Mesenchymal stem cell (in vitro differentiated cells and primary cell): ENCODE results near the gene ZNF469.

Source experiments
- DNase-seq: peaks from one replicate; pipeline ENCODE4 v3.0.0-alpha.2; 2013
- H2AFZ ChIP-seq: one replicate; pipeline ENCODE4 v1.6.1; 2013; ENCODE audit warnings: low read depth, mild to moderate bottlenecking, control low read depth, inconsistent platforms, low read length, moderate library complexity
- H2AK5ac ChIP-seq: 2 replicates; pipeline ENCODE4 v1.6.1; 2013; ENCODE audit warnings: low read length, moderate library complexity, mild to moderate bottlenecking, inconsistent platforms; ENCODE audit not compliant: severe bottlenecking
- H2BK120ac ChIP-seq: one replicate; pipeline ENCODE4 v1.6.1; 2013; ENCODE audit warnings: low read depth, mild to moderate bottlenecking, inconsistent platforms, low read length, moderate library complexity
- H2BK12ac ChIP-seq, 2 experiments: one replicate each; pipeline ENCODE4 v1.6.1; 2013; ENCODE audit warnings: inconsistent platforms in 2 of 2, low read length in 2 of 2, mild to moderate bottlenecking in 2 of 2, moderate library complexity in 2 of 2, control low read depth in 1 of 2
- H2BK15ac ChIP-seq: one replicate; pipeline ENCODE4 v1.6.1; 2013; ENCODE audit warnings: mild to moderate bottlenecking, low read depth, inconsistent platforms; ENCODE audit not compliant: poor library complexity, severe bottlenecking
- H2BK5ac ChIP-seq: 2 replicates; pipeline ENCODE4 v1.6.1; 2013; ENCODE audit warnings: low read depth, mild to moderate bottlenecking, low read length, control low read depth, inconsistent platforms; ENCODE audit not compliant: poor library complexity, severe bottlenecking
- H3K14ac ChIP-seq, 2 experiments: one replicate each; pipeline ENCODE4 v1.6.1; 2013; ENCODE audit warnings: inconsistent platforms in 2 of 2, low read length in 2 of 2, control low read depth in 1 of 2, mild to moderate bottlenecking in 1 of 2, moderate library complexity in 1 of 2
- H3K18ac ChIP-seq, 2 experiments: one replicate each; pipeline ENCODE4 v1.6.1; 2013; ENCODE audit warnings: inconsistent platforms in 2 of 2, low read length in 2 of 2, control low read depth in 1 of 2, low read depth in 1 of 2, mild to moderate bottlenecking in 1 of 2
- H3K23ac ChIP-seq, 2 experiments: one replicate each; pipeline ENCODE4 v1.6.1; 2013; ENCODE audit warnings: inconsistent platforms in 2 of 2, low read length in 2 of 2, mild to moderate bottlenecking in 2 of 2, moderate library complexity in 2 of 2, control low read depth in 1 of 2
- H3K27ac ChIP-seq: 2 replicates; pipeline ENCODE4 v1.5.1; 2013; ENCODE audit warnings: mild to moderate bottlenecking, moderate library complexity, low read length, control low read depth, inconsistent platforms; ENCODE audit not compliant: poor library complexity, severe bottlenecking
- H3K27me3 ChIP-seq, 2 experiments: 2 replicates each; pipeline versions ENCODE4 v1.6.1 to v1.7.0; 2013; ENCODE audit warnings: low read length in 2 of 2, mild to moderate bottlenecking in 2 of 2, moderate library complexity in 2 of 2, control low read depth in 1 of 2, inconsistent platforms in 1 of 2; ENCODE audit not compliant: control insufficient read depth in 1 of 2, insufficient read depth in 1 of 2
- H3K36me3 ChIP-seq, 2 experiments: 2 replicates each; pipeline versions ENCODE4 v1.6.1 to v1.7.0; 2013; ENCODE audit warnings: low read length in 2 of 2, control low read depth in 1 of 2, inconsistent platforms in 1 of 2, low read depth in 1 of 2, mild to moderate bottlenecking in 1 of 2; ENCODE audit not compliant: insufficient read depth in 2 of 2, control insufficient read depth in 1 of 2
- H3K4ac ChIP-seq, 2 experiments: one replicate each; pipeline ENCODE4 v1.6.1; 2013; ENCODE audit warnings: inconsistent platforms in 2 of 2, low read length in 2 of 2, mild to moderate bottlenecking in 2 of 2, moderate library complexity in 2 of 2, control low read depth in 1 of 2, low read depth in 1 of 2
- H3K4me1 ChIP-seq: 2 replicates; pipeline ENCODE4 v1.6.1; 2013; ENCODE audit warnings: low read depth, low read length, control low read depth; ENCODE audit not compliant: control insufficient read depth, insufficient read depth
- H3K4me2 ChIP-seq: 2 replicates; pipeline ENCODE4 v1.6.1; 2013; ENCODE audit warnings: low read length, mild to moderate bottlenecking, inconsistent platforms; ENCODE audit not compliant: poor library complexity, severe bottlenecking
- H3K4me3 ChIP-seq, 2 experiments: 2 replicates each; pipeline versions ENCODE4 v1.5.1 to v1.7.0; 2013; ENCODE audit warnings: low read length in 2 of 2, mild to moderate bottlenecking in 2 of 2, control low read depth in 1 of 2, low read depth in 1 of 2; ENCODE audit not compliant: insufficient read depth in 1 of 2
- H3K79me1 ChIP-seq: replicated peaks from 2 replicates; pipeline ENCODE4 v1.6.1; 2013; ENCODE audit warnings: mild to moderate bottlenecking, control low read depth, low read length, inconsistent platforms; ENCODE audit not compliant: poor library complexity, severe bottlenecking
- H3K9ac ChIP-seq: 2 replicates; pipeline ENCODE4 v1.7.0; 2013; ENCODE audit warnings: mild to moderate bottlenecking, low read length, moderate library complexity
- H3K9me3 ChIP-seq: 2 replicates; pipeline ENCODE4 v1.7.0; 2013; ENCODE audit warnings: mild to moderate bottlenecking, low read length; ENCODE audit not compliant: control insufficient read depth
- H4K8ac ChIP-seq: one replicate; pipeline ENCODE4 v1.6.1; 2013; ENCODE audit warnings: inconsistent platforms, mild to moderate bottlenecking, low read length, moderate library complexity
- H4K91ac ChIP-seq: one replicate; pipeline ENCODE4 v1.6.1; 2013; ENCODE audit warnings: mild to moderate bottlenecking, low read length, inconsistent platforms
- WGBS: methylation state at CpG from one replicate; pipeline ENCODE4 v1.1.7; 2013; ENCODE audit warnings: mixed read lengths; 5-methylcytosine and 5-hydroxymethylcytosine counted together

ZNF469 gene

GRCh38 chr16:88345721-88346560 is 36.8 kb upstream of the ZNF469 start:
- no peak overlapping the region for H3K4me3 ChIP-seq
- no peak overlapping the region for H3K4me2 ChIP-seq
- H3K9me3 ChIP-seq: peaks cover 11% of the 10 kb centered on the region
- H4K91ac ChIP-seq: no peak overlapping the region
- no peak overlapping the region for H3K9ac ChIP-seq
- no peak overlapping the region for H3K27ac ChIP-seq
- H4K8ac ChIP-seq: no peak overlapping the region
- no peak overlapping the region for H2AK5ac ChIP-seq
- no peak for DNase-seq
- peaks cover 4% of the 10 kb centered on the region for H3K4me1 ChIP-seq
- H2BK12ac ChIP-seq: no peak overlapping the region
- H2BK120ac ChIP-seq: no peak overlapping the region
- no peak overlapping the region for H2AFZ ChIP-seq
- peak overlapping the region; percentile 23 for H2BK15ac ChIP-seq
- H3K27me3 ChIP-seq: peaks cover 0 to 3% of the 10 kb centered on the region in 2 experiments
- H3K79me1 ChIP-seq: no peaks in the 10 kb centered on the region
- H3K14ac ChIP-seq: no peak overlapping the region
- no peak overlapping the region for H3K23ac ChIP-seq
- 92% methylated on average over 32 of the region's 32 CpGs for WGBS
- no peak overlapping the region for H2BK5ac ChIP-seq
- H3K4ac ChIP-seq: no peak overlapping the region
- H3K18ac ChIP-seq: no peak overlapping the region
- H3K36me3 ChIP-seq: no peaks in the 10 kb centered on the region

- Histone ChIP-seq H4K8ac (no peak overlapping the region), H3K27ac (no peak overlapping the region), H2AFZ (no peak overlapping the region), H3K36me3 (no peaks in the 10 kb centered on the region), H3K18ac (no peak overlapping the region), H3K4me1 (peaks cover 4% of the 10 kb centered on the region), H3K4me2 (no peak overlapping the region), H2AK5ac (no peak overlapping the region), H4K91ac (no peak overlapping the region), H3K4me3 (no peak overlapping the region), H2BK5ac (no peak overlapping the region), H3K4ac (no peak overlapping the region), H2BK12ac (no peak overlapping the region), H3K9me3 (peaks cover 11% of the 10 kb centered on the region), H3K79me1 (no peaks in the 10 kb centered on the region), H2BK120ac (no peak overlapping the region), H3K9ac (no peak overlapping the region), H3K14ac (no peak overlapping the region), H2BK15ac (no peak overlapping the region), H3K27me3 (peaks cover 0 to 7% of the 10 kb centered on the region in 2 experiments), H3K23ac (no peak overlapping the region)
- WGBS: 96% methylated on average over 26 of the region's 26 CpGs
- no peak for DNase-seq
Observed at GRCh38 chr16:88346680-88347505, 35.9 kb upstream of the ZNF469 start.

GRCh38 chr16:88347656-88348376 is 34.9 kb upstream of the ZNF469 start:
- Histone ChIP-seq H3K27me3 (peaks cover 0 to 4% of the 10 kb centered on the region in 2 experiments), H3K4ac (no peak overlapping the region), H3K9ac (no peak overlapping the region), H3K23ac (no peak overlapping the region), H4K8ac (no peak overlapping the region), H2BK15ac (no peak overlapping the region), H3K4me3 (no peak overlapping the region), H2BK12ac (no peak overlapping the region), H3K9me3 (peaks cover 7% of the 10 kb centered on the region), H4K91ac (no peak overlapping the region), H3K79me1 (no peaks in the 10 kb centered on the region), H3K4me2 (no peak overlapping the region), H3K14ac (no peak overlapping the region), H2AK5ac (no peak overlapping the region), H3K18ac (no peak overlapping the region), H2BK120ac (no peak overlapping the region), H2BK5ac (no peak overlapping the region), H3K27ac (no peak overlapping the region), H2AFZ (no peak overlapping the region), H3K36me3 (no peaks in the 10 kb centered on the region), H3K4me1 (peaks cover 4% of the 10 kb centered on the region)
- 91% methylated on average over 21 of the region's 21 CpGs for WGBS
- no peak for DNase-seq
